ENCODE results near the gene SLC4A11.

The SLC4A11 gene

DNA sequence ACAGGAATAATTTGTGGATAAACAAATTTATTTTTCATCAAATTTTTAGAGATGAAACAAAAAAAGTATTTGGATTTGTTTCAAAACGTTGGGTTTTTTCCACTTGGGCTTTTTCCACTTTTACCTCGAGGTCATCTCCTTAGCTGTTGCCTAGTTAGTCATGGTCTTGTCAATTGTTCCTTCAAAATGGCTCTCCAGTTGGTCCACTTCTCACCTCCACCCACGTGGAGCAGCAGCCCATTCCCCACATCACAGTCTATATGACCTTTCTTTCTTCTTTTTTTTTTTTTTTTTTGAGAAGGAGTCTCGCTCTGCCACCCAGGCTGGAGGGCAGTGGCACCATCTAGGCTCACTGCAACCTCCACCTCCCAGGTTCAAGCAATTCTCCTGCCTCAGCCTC is 6.7 kb upstream of the SLC4A11 start:
- DNase-seq = no peak

DNA sequence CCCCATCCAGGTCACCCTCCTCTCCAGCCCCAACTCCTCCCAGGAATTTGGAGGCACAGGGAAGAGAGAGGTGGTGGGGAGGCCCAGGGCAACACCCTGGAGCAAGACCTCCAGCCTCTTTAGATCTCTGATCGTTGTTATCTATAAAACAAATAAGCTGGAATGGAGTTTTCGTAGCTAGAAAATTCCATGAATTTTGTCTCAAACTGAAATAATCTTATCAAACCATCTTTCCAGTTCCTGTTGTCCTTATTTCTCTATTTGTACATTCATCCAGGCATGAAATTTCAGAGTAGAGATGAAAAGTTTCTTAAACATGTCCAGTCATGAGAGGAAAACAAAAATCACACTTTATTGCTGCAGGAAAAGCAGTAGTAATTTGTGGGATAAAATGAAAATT is 6.2 kb upstream of the SLC4A11 start:
- no peak for DNase-seq

DNA sequence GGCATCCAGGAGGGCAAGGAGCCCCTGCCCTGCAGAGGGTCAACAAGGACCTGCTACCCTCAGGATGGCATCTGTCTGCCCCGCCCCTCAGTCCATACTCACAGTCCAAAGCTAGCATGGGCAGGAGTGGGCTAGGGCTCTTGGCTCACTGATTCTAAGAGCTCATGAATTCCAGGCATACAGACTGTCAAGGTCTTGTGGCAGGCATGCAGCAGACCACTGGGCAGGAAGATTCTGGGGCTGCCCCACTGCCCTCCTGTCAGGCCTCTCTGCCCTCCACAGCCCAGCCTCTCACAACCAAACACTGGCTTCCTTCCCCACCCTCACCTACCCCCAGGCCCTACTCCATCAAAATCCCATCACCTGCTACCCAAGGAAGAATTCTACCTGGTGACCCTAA is 5.6 kb upstream of the SLC4A11 start:
- no peak for DNase-seq

DNA sequence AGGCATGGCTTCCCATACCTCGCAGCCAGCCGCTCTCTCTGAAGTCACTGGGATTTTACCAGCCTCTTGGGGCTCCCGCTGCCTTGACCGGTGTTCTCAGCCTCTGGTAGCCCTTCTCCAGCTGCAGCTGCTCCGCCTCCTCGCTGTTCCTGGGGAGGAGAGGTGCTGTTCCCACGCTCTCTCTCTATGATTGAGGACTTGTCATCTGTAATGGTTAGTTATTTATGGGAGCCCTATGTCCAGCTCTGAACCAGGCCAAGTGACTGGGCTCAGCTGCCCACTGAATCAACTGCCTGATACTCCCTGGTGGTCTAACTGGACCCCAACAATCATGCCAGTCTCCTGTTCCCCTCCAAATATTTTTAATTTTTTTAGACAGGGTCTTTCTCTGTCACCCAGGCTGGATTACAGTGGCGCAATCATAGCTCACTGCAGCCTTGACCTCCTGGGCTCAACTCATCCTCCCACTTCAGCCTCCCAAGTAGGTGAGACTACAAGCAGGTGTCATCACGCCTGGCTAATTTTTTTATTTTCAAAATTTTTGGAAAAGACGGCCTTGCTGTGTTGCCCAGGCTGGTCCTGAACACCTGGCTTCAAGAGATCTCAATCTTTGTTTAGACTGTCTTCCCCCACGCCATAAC is 4.8 kb upstream of the SLC4A11 start:
- DNase-seq = no peak

DNA sequence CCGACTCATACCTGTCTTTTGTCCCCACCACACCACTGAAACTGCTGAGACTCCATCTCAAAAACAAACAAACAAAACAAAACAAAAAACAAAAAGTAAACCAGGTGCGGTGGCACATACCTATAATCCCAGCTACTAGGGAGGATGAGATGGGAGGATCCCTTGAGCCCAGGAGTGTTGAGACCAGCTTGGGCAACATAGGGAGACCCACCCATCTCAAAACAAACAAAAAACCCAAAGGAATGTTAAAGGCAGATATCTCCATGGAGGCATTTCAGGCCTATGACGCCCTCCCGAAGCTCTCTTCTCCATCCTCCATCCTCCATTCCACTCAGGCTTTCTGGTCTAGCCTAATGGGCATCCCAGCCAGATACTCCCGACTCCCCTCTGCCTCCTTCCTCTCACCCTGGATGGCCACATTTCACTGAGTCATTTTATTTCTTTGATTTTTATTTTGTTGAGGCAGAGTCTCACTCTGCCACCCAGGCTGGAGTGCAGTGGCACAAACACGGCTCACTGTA is 3.2 kb upstream of the SLC4A11 start:
- no peak for DNase-seq

DNA sequence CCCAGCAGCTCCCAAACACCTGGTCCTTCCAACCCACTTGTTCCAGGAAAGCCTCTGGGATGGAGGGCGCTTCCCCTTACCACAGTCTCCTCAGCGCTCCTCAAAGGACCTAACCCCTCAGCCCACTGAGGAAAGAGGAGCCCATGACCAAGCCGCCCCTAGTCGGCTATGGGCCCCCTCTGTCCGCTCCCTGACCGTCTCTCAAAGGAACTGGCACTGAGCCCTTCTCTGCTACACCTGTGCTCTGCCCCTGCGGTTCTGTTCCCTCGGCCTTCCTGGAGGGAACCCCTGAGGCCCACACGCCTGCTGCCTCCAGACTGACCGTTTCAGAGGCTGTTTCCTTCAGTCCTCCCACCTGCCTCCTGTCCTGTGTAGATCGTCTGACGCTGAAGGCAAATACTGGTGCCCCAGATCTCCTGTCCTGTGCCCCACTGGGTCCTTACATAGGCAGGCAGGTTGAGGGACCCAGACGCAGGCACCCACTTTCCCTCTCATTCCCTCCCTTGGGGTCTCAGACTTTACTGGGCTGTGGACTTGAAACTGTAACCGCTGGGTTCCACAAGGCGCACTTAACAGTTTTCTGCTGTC is 1.9 kb upstream of the SLC4A11 start:
- DNase-seq = no peak

DNA sequence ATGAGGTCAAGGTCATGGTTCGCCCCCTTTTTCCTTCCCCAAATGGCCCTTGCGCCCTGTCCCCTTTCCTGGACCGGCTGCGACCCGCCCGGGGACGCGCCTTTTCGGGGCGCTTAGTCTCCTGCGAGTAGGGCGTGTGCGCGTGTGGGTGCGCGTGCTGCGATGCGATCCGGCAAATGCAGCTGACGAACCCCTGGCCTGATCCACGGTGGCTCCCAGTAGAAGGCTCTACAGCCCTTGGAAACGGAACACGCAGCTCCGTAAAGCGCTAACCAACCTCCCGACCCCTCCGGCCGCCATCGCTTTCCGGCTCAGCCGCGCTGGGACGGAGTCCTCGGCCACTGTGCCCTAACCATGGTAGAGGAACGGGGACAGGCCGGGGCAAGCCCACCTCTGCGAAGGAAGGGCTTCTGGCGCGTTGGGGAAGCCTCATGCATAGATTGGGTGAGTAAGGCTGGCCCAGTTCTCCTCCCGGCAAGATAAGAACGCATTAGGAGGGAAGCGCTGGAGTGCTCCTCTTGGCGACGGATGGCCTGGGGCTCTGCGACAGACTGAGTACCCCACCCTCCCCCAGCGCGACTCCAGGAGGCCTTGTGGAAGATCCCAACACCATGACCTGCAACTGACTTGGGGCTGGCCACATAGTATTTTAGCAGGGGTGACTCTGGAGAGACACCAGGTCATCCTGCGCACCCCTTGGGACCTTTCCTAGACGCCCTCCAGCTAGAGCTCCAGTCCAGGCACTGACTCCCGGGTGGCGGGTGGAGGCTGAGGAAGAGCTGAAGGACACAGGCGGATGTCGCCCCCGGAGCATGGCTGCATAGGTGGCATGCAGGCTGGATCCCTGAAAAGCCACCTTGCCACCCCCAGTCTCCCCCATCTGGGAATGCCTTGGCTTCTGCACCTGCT is 1.1 kb upstream of the SLC4A11 start:
- no peak for DNase-seq

DNA sequence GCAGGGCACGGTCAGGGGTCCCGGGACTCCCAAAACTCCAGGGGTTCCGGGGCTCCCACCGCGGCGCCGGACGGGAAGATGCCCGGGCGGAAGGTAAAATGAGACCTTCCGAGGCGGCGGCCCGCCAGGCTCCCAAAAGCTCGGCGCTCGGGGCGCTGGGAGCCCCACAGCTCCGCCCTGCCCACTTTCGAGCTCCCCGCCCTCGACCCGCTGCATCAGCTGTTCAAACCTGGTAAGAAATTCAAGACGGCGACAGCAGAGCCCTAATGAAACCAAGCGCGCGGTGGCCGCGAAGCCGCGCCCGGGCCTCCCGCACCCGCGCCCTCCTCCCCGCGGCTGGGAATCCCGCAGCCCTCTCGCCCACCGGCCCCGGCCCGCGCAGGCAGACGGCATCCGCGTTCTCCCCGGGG is 369 bp downstream of the SLC4A11 start:
- DNase-seq = peak; percentile 43

DNA sequence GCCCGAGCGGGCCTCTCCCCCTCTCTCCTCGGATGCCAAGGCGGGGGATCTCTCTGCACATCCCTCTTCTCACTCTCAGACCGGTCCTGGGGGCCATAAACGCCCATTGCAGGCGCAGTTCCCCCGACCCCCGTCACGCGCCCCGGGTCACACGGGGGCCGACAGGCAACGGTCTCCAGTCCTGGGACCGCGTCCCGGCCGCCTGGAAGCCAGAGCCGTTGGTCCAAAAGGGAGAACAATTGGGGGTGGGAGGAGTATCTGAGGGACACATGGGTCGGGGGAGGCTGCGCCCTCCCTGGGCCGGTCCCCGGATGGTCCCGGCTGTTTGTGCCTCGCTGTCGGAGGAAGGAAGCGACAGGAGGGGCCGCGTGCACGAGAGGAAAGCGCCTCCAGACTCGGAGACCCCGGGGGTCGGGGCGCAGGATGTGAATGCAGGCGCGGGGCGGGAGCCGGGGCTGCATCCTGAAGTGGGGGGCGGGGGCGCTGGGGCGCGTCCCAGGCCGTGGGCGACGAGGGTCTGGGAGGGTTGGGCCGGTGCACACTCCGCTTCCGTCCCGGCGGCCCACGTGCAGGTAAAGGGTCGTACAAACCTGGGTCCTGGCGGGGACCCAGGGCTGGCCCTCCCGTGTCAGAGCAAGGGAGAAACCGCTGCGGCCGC is 903 bp downstream of the SLC4A11 start:
- DNase-seq = peak; percentile 13

DNA sequence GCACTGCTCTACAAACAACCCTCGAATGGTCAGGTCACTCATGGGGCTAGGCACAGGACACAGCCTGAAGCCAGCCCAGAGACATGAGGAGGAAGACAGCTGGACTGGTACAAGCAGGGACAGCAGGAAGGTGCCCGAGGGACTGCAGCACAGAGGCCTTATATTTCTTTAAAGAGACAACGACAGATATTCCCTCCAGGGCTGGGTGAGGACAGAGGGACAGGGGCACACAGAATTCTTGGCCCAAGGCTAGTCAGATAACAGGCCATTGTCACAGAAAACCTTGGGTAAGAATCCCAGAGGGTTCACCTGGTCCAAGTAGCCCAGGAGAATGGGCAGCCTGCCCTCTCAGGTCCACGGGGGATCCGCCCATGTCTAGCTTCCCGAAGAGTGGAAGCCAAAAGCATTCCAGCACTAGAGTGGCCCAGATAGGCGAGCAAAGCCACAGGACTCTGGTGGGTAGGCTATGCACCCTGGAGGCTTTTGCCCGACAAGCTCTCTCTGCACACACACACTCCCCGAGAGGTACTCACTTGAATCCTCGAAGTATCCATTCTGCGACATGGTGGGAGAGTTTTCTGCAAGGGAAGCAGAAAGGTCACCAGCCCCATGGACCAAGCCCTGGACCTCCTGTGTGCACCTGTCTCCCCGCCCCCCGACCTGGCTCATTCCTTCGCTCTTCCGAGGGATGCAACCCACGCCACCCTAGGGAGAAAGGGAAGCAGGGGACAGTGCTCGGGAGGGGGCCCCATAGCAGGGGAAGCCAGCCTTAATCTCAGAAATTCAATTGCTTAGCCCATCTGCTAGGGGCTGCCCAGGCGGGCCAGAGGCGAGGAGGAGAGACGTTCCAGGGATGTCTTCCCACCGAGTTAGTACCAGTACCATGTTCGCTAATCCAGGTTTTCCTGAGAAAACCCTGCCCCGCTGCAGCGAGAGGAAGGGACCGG is 1.7 kb downstream of the SLC4A11 start:
- no peak for DNase-seq

DNA sequence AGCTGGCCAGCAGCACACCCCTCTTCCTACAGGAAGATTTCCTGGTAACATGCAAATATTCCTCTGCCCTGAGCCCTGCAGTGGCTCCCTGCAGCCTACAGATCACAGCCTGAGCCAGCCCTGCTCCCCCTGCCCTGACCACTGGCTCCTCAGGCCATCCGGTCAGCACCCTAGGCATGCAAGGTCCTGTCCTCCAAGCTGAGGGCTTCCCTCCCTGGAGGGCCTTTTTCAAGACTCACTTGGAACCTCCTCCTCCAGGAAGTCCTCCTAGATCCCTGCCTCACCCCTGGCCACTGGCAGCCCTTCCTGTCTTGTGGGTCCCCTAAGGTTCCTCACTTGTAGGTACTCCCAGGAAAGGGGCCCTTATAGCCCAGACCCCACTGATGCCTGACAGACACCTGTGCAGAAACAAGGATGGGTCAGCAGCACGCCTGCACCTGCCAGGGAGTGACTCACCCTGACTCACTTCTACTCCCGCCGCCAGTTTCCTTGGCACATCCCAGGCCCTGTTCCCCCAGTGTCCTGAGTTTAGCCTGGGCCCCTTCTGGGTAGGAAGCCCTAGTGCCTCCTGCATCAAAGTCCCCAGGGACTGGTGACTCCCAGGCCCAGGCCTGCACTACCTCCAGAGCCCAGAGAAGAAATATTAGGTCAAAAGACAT is 3.2 kb downstream of the SLC4A11 start:
- no peak for DNase-seq

DNA sequence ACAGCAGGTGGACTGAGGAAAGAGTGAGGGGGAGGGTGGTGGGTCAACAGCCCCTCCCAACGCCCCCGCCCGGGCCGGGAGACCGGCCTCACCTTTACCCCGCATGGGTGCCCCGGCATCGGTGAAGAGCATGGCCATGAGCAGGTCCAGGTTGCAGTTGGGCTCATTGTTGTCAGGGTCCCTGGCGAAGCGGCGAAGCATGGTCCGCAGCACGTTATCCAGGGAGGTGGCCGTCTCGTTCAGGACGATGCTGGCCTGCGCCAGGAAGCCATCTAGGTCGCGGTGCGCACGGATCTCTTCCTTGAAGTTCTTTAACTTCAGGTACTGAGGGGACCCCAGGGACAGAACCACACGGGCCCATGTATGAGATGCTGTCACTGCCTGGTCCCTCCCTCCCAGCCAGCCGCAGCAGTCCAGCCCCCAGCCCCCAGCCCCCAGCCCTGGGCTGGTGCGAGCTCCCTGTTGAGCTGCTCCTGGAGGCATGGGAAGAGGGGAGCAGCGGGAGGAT is 4.9 kb downstream of the SLC4A11 start:
- DNase-seq = no peak

DNA sequence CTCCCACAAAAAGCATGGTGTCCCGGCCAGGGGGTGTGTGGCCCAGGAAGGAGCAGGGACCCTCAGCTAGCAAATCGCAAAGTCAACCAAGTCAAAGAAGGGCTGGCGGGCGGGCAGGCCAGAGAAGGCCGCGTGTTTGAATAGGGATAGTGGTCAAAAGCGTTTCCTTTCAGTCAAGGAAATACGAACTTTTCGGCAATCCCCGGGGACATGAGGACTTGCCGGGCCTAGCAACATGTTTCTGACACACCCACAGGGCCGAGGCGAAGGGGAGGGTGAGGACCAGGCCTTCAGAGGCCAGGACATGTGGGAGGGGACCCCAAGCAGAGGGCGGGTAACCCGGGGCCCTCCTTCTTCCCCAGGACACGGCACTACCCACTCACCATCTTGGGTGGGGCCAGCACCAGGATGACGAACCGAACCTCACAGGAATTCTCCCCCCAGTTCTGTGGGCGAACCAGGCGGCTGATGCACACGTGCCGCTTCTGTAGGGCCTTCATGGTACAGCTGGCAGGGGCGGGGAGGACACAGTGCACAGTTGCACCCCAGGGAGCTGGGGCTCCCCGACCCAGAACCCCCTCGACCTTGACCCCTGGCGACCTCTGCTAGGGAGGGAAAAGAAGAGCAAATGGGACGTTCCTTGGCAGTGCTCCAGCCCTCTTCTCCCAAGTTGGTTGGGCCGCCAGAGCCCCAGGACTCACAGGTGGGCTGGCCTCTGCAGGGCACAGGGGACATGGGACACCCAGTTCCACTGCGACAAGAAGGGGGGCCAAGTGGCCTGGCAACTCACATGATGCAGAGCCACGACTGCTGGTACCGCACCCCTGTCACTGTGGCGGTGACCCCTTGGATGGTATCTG is 5.6 kb downstream of the SLC4A11 start:
- DNase-seq = no peak

DNA sequence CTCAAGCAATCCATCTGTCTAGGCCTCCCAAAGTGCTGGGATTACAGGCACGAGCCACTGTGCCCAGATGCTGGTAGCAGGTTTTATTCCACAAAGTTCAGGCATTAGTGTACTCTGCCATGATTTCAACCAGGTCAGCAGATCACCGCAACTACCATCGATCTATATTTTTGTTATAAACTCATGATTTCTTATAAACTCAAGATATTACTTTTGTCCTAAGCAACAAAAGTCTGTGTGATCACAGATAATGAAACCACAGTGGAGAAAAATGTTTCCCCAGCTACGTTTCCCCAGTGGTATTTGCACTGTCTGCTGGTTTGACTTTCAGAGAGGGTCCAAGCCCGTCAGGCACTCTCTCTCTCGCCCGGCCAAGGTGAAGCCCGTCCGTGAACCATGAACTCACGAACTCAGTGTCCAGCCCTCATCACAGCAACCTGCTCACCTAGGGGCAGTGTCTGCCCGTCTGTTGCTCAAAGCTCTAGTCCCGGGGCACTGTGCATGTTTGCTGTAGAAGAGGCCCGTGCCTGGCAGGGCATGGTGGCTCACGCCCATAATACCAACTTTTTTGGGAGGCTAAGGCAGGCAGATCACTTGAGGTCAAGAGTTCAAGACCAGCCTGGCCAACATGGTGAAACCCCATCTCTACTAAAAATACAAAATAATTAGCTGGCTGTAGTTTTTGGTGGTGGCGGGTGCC is 7.0 kb downstream of the SLC4A11 start:
- no peak for DNase-seq

DNA sequence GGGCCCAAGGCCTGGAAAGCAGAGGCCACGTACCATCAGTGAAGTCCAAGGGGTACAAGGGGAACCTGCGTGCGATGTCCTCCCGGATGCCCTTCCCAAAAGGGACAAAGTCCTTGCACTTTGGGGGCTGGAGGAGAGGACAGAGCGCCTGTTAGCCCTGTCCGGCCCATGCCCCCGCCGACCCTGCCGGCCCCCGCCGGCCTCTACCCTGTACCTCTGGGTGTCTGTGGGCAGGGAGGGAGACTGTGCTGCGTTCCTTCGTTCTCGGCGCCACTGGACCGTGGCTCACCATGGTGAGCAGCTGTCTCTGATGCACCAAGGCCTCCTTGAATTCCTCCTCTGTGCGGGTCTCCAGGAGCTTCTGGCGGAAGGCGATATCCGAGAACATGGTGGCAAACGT is 7.9 kb downstream of the SLC4A11 start:
- DNase-seq = no peak

DNA sequence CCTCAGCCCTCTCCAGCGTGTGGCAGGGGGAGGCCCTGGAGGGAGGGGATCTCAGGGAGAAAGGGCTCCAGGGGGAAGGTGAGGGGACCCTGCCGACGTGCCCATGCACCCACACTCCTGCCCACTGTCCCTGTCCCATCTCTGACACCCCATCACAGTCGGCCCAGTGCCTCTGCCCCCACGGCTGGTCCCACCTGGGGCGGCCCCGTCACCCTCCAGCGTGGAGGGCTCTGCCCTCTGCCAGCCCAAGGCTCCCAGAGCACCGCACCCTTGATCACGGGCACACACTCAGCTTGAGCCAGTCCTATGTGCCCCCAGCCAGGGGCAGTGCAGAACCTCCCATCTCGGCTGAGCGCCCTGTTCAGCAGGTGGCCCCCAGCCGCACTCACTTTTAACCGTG is 9.2 kb downstream of the SLC4A11 start:
- no peak for DNase-seq

DNA sequence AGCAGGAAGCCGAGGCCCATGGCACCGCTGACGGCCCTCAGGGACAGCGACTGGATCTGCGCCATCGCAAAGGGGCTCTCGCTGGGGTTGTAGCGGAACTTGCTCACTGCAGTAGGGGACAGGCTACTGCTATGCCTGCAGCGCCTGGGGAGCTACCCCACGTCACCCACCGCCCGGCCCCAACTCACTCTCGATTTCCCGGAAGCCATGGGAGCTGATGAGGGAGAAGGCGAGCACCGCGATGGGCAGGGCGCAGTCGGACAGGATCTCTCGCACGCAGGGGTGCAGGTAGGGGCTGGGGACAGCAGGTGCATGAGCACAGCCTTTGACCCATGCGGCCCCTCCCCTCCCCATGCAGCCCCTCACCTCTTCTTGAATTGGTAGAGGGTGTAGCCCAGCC is 9.8 kb downstream of the SLC4A11 start:
- DNase-seq = no peak

DNA sequence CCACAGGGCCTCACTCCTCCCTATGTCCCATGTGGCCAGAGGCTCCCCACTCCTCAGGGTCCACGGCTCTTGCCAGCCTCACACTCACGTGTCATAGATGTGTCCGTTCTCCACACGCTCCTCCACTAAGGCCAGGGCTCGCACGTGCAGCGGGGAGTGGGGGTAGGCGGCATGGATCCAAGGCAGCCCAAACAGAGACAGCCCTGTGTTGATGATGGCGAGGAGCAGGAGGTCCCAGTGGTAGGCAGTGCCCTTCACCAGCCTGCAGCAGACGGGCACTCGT is 10.3 kb downstream of the SLC4A11 start:
- no peak for DNase-seq

DNA sequence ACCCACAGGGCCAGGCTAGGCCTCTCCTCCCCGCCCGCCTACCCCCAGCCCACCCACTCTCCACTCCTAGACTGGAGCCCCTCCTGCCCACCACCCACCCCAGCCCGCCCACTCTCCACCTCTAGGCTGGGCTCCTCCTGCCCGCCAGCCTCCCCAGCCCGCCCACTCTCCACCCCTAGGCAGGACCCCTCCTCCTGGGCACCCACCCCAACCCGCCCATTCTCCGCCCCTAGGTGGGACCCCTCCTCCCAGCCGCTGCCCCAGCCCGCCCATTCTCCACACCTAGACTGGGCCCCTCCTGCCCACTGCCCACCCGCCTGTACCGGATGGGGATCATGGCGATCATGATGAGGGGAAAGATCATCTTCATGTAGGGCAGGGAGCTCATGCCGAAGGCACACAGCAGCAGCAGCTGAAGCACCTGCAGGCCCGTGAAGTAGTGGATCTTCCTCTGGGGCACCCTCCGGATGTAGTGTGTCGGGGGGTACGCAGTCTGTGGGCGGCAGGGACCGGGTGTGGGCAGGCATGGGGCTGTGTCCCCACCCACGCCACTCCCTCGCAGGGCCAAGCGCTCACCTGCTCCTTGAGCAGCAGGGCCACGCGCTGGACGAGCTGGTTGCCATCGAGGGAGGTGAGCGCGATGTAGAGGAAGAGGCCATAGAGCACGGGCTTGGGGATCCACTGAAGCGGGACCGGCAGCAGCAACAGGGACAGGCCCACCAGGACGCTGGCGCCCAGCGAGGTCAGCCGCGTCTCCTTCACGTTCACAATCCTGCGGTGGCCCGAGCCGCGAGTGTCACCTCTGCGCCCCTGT is 10.8 kb downstream of the SLC4A11 start:
- no peak for DNase-seq
